Mucosa of descending colon (tissue), 3 donors: Measurements from ENCODE around the gene SRSF5. TPM values are rescaled to one million over a fixed set of nuclear protein-coding genes. Genes with fewer than 3 reads are reported as not detected.
A peak's percentile ranks its signal among the peaks of the same experiment; 100 is the strongest.
"Not testable (repeated sequence)": the region's sequence is repeated elsewhere in the genome, so short reads cannot be mapped to it uniquely, and the experiment has no call there.

Experiments
- ATAC-seq: fragments of 200-7000 bp; cut with Tn5 transposase; one replicate; pipeline ENCODE4 v1.9.1; 2020; ENCODE audit warnings: mild to moderate bottlenecking, moderate library complexity
- DNase-seq, 3 donors: peaks; one replicate each; pipeline ENCODE4 v3.0.0-alpha.2; 2020
- H3K36me3 ChIP-seq: fragments of 200-600 bp; one replicate; pipeline ENCODE4 v1.8.0; 2021; ENCODE audit warnings: low read depth, mild to moderate bottlenecking
- H3K4me1 ChIP-seq: fragments of 200-600 bp; one replicate; pipeline ENCODE4 v1.8.0; 2021; ENCODE audit warnings: low read depth, mild to moderate bottlenecking
- H3K4me3 ChIP-seq: fragments of 200-600 bp; one replicate; pipeline ENCODE4 v1.8.0; 2021; ENCODE audit warnings: mild to moderate bottlenecking
- H3K9me3 ChIP-seq: fragments of 200-600 bp; one replicate; pipeline ENCODE4 v1.8.0; 2021; ENCODE audit warnings: mild to moderate bottlenecking
- CTCF ChIP-seq: fragments of 200-600 bp; IDR thresholded peaks from one replicate; pipeline ENCODE4 v1.8.0; 2022; ENCODE audit warnings: antibody characterized with exemption, mild to moderate bottlenecking
- intact Hi-C, 2 donors: fragments of 100-400 bp; cut with DNase I in 1 of 2; cut with micrococcal nuclease in 1 of 2; formaldehyde crosslinking; loops; one replicate each; pipeline versions ENCODE4 v1.11.0 to v1.11.1; 2022; cut with DNase I, micrococcal nuclease
- total RNA-seq, 3 donors: library from RNA; stranded (reverse); fragmentation: NEBNext Ultra II Directional in 2 of 3; extraction: Animal tissue kit (Norgen Biotek cat#: 25700) in 2 of 3; gene quantifications; one replicate each; pipeline versions ENCODE4 v1.2.1 to v1.2.4, GENCODE V29; 2021 to 2023
- donor health status: DM: no; HTN: no; CAD: no; lungs with moderate emphysema.
- donor health status: DM: no; HTN: no; CAD: no.
- donor health status: DM: no; HTN: yes; CAD: no.

Gene SRSF5
- total RNA-seq, 3 donors from 2014 or later = 324 to 383 (median 352) TPM

DNA sequence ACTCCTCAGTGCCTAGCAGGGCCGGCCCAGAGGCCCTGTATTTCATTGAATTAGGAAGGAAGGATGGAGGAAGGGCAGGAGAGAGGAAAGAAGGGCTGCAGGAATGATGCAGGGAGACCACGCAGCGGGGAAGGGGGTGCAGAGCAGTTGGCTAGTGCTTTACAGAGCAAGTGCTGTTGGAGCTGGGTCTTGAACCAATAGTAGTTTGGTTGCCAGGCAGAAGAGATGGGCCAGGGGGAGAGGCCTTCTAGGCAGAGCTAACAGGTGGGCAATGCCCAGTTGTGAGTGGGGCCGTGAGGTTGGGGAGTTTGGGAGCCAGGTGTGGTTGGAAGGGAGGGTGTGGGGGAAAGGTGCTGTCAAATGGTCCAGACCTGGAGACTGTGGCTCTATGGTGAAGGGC, 39.1 kb upstream of the SRSF5 start:
- Histone ChIP-seq H3K4me3 (no peak overlapping the region), H3K9me3 (no peaks in the 10 kb centered on the region), H3K36me3 (no peaks in the 10 kb centered on the region), H3K4me1 (no peaks in the 10 kb centered on the region)
- DNase-seq (no peak), ATAC-seq (no peak)
- no peak for TF ChIP-seq CTCF
- intact Hi-C loops = loop anchor here (5.0 kb wide), 3 partner anchors 126 to 146 kb away; no protein-coding TSS in a partner anchor

DNA sequence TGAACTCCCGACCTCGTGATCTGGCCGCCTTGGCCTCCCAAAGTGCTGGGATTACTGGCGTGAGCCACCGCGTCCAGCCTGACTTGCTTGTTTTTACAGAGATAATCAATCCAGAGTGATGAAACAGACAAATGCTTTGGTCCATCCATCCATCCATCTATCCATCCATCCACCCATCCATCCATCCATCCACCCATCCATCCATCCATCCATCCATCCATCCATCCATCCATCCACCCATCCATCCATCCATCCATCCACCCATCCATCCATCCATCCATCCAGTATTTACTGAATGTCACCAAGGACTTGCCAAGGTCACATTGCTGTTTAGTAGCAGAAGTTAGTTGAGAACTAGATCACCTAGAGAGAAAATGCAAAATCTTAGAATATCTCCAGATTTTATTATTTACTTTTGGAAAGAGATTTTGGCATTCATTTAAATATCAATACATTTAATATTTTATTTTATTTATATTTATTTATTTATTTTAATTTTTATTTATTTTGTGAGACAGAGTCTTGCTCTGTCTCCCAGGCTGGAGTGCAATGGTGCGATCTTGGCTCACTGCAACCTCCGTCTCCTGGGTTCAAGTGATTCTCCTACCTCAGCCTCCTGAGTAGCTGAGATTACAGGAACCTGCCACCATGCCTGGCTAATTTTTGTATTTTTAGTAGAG, 34.9 kb upstream of the SRSF5 start:
- H3K9me3 ChIP-seq, DNase-seq, H3K4me3 ChIP-seq, H3K36me3 ChIP-seq, ATAC-seq, intact Hi-C loops, H3K4me1 ChIP-seq: not testable (repeated sequence)

- ATAC-seq, DNase-seq, intact Hi-C loops: not testable (repeated sequence)
Observed at GRCh38 chr14:69736405-69736804, 30.5 kb upstream of the SRSF5 start.

GRCh38 chr14:69741055-69741454, 25.9 kb upstream of the SRSF5 start:
- intact Hi-C loops = no loop called here
- Histone ChIP-seq H3K9me3 (peaks cover 6% of the 10 kb centered on the region), H3K4me1 (peaks cover under 1% of the 10 kb centered on the region), H3K36me3 (no peaks in the 10 kb centered on the region), H3K4me3 (no peak overlapping the region)
- DNase-seq (no peak), ATAC-seq (peak; percentile 88)
- no peak for TF ChIP-seq CTCF

More at GRCh38 chr14:69736405-69736804, 30.5 kb upstream of the SRSF5 start:
- not testable (repeated sequence) for H3K4me1 ChIP-seq, H3K36me3 ChIP-seq, H3K9me3 ChIP-seq, H3K4me3 ChIP-seq

- TF ChIP-seq CTCF = no peak
- H3K4me1 ChIP-seq = peaks cover 18% of the 10 kb centered on the region
- peak; percentile 96 for ATAC-seq
- no peak overlapping the region for H3K4me3 ChIP-seq
- peak in 1 of 3 donors; percentile 63 for DNase-seq
- no peaks in the 10 kb centered on the region for H3K9me3 ChIP-seq
- H3K36me3 ChIP-seq = no peaks in the 10 kb centered on the region
- intact Hi-C loops = no loop called here
Observed at GRCh38 chr14:69749956-69750355, 17.0 kb upstream of the SRSF5 start.

DNA sequence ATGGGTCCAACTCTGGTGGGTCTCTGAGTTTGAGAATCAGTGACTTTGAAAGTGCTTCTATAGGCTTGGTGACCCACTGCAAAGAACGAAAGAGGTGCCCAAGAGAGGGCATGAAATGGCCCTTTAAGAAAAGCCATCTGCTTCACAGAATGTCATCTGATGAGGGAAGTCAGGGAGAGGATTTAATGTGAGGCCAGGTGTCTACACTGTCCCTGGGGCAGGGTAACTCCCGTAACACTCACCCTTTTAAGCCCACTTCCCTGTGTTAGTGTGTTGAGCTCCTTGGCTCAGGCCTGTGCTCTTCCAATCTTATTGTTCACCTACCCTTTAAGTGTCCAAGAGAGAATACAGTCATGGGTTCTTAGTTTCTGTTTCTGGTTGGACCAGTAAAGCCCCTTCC, 16.4 kb upstream of the SRSF5 start:
- no peak for DNase-seq
- peaks cover 18% of the 10 kb centered on the region for H3K4me1 ChIP-seq

More for the DNA sequence above, 16.4 kb upstream of the SRSF5 start:
- Histone ChIP-seq H3K4me3 (no peak overlapping the region), H3K36me3 (no peaks in the 10 kb centered on the region), H3K9me3 (no peaks in the 10 kb centered on the region)
- intact Hi-C loops = no loop called here
- peak; percentile 46 for ATAC-seq
- TF ChIP-seq CTCF = no peak
